Caco-2 (cell line): Measurements from ENCODE around the gene GRHL3. TPM values are rescaled to one million over a fixed set of nuclear protein-coding genes. Genes with fewer than 3 reads are reported as not detected.

Experiments
- BruUV-seq: library from RNA; stranded (reverse); fragments of 400-500 nt; replicated peaks from 2 replicates; lab custom pipeline; 2021; lab: Mats Ljungman, UMichigan
- CTCF ChIA-PET: fragments of 300-600 bp; sonication (Branson Sonifier 250); formaldehyde crosslinking; loops from one replicate; lab custom pipeline; 2022; ENCODE audit warnings: antibody characterized with exemption; lab: Charles Lee
- POLR2A ChIA-PET: fragments of 300-600 bp; sonication (Branson Sonifier 250); formaldehyde crosslinking; loops from one replicate; lab custom pipeline; 2022; ENCODE audit warnings: antibody characterized with exemption; lab: Charles Lee
- DNase-seq, 2 experiments: peaks; one replicate each; pipeline versions ENCODE4 v3.0.0 to v3.0.0-alpha.2; 2020 to 2022
- H3K27me3 ChIP-seq: replicated peaks from 2 replicates; pipeline ENCODE4 v1.6.0; 2011; ENCODE audit warnings: low read length; ENCODE audit not compliant: control insufficient read depth, insufficient read depth
- H3K36me3 ChIP-seq: 2 replicates; pipeline ENCODE4 v1.5.1; 2011; ENCODE audit warnings: low read length; ENCODE audit not compliant: control insufficient read depth, insufficient read depth
- H3K4me1 ChIP-seq: fragments of 250-450 bp; sonication (Bioruptor Pico); 2 replicates; pipeline ENCODE4 v1.5.1; 2020; ENCODE audit warnings: mild to moderate bottlenecking
- H3K4me3 ChIP-seq: 2 replicates; pipeline ENCODE4 v1.5.1; 2011; ENCODE audit warnings: low read depth, mild to moderate bottlenecking, control low read depth, low read length
- H3K9me3 ChIP-seq: fragments of 250-450 bp; sonication (Bioruptor Pico); 2 replicates; pipeline ENCODE4 v1.5.1; 2020; ENCODE audit warnings: mild to moderate bottlenecking, moderate library complexity
- H3K27ac Mint-ChIP-seq: one replicate; pipeline ENCODE4 v1.8.0; 2022; ENCODE audit warnings: mixed read lengths; ENCODE audit not compliant: unreplicated experiment
- H3K27me3 Mint-ChIP-seq: one replicate; pipeline ENCODE4 v1.8.0; 2022; ENCODE audit warnings: mixed read lengths; ENCODE audit not compliant: insufficient read depth, unreplicated experiment
- H3K36me3 Mint-ChIP-seq: one replicate; pipeline ENCODE4 v1.8.0; 2022; ENCODE audit warnings: mild to moderate bottlenecking, mixed read lengths; ENCODE audit not compliant: insufficient read depth, unreplicated experiment
- H3K4me1 Mint-ChIP-seq: one replicate; pipeline ENCODE4 v1.8.0; 2022; ENCODE audit warnings: low read depth, mixed read lengths; ENCODE audit not compliant: unreplicated experiment
- H3K4me3 Mint-ChIP-seq: one replicate; pipeline ENCODE4 v1.8.0; 2022; ENCODE audit warnings: mild to moderate bottlenecking, moderate library complexity, mixed read lengths; ENCODE audit not compliant: unreplicated experiment
- H3K9me3 Mint-ChIP-seq: one replicate; pipeline ENCODE4 v1.8.0; 2022; ENCODE audit warnings: mixed read lengths; ENCODE audit not compliant: unreplicated experiment
- CTCF ChIP-seq, 2 experiments: fragments of 200-600 bp in 1 of 2; IDR thresholded peaks; 1 replicate in 1 of 2; 2 replicates in 1 of 2; pipeline versions ENCODE4 v1.5.1 to v1.8.0; 2011 to 2022; ENCODE audit warnings: antibody characterized with exemption in 1 of 2, control low read depth in 1 of 2, inconsistent platforms in 1 of 2, low read depth in 1 of 2, low read length in 1 of 2, mild to moderate bottlenecking in 1 of 2, moderate library complexity in 1 of 2; ENCODE audit not compliant: insufficient read depth in 1 of 2, severe bottlenecking in 1 of 2, unreplicated experiment in 1 of 2
- intact Hi-C: fragments of 100-400 bp; cut with micrococcal nuclease; formaldehyde crosslinking; loops from one replicate; pipeline ENCODE4 v1.10.0; 2022; ENCODE audit not compliant: unreplicated experiment
- total RNA-seq: library from RNA; stranded (reverse); gene quantifications from 2 replicates; pipeline ENCODE4 v1.2.3, GENCODE V29; 2022

Gene GRHL3
- total RNA-seq, 1 experiment from 2014 or later = 2.3 TPM

- Histone ChIP-seq H3K36me3 (no peaks in the 10 kb centered on the region), H3K4me1 (no peaks in the 10 kb centered on the region), H3K27me3 (no peaks in the 10 kb centered on the region), H3K9me3 (no peaks in the 10 kb centered on the region), H3K4me3 (no peak overlapping the region)
- no peak for DNase-seq
- no peak overlapping the region for H3K27ac Mint-ChIP-seq
- CTCF ChIA-PET = no interaction called here
- no peaks in the 10 kb centered on the region for H3K27me3 Mint-ChIP-seq
- H3K4me1 Mint-ChIP-seq = no peaks in the 10 kb centered on the region
- no peaks in the 10 kb centered on the region for H3K36me3 Mint-ChIP-seq
- peaks cover 24% of the 10 kb centered on the region for H3K9me3 Mint-ChIP-seq
- no TSS peak for BruUV-seq
- intact Hi-C loops = no loop called here
- POLR2A ChIA-PET = no interaction called here
- TF ChIP-seq CTCF (IDR thresholded peaks at IDR 0.05; ENCODE audit: insufficient read depth in 1 of 2, low read depth in 1 of 2, low read length in 1 of 2, severe bottlenecking in 1 of 2, unreplicated experiment in 1 of 2) = no peak
- no peak overlapping the region for H3K4me3 Mint-ChIP-seq
Observed at GRCh38 chr1:24275510-24275909, 43.6 kb upstream of the GRHL3 start.

- BruUV-seq = no TSS peak
- CTCF ChIA-PET = no interaction called here
- POLR2A ChIA-PET = no interaction called here
Observed at GRCh38 chr1:24276791-24277190, 42.4 kb upstream of the GRHL3 start.

GRCh38 chr1:24277420-24278169, 41.6 kb upstream of the GRHL3 start:
- ChIA-PET POLR2A (no interaction called here), CTCF (interaction anchor here (0.7 kb wide), 1 partner anchor 115 kb away, joined by 3 read pairs; no protein-coding TSS in a partner anchor)
- intact Hi-C loops = no loop called here
- no peaks in the 10 kb centered on the region for H3K9me3 ChIP-seq
- no peak for TF ChIP-seq CTCF (IDR thresholded peaks at IDR 0.05; ENCODE audit: insufficient read depth in 1 of 2, low read depth in 1 of 2, low read length in 1 of 2, severe bottlenecking in 1 of 2, unreplicated experiment in 1 of 2)
- Mint-ChIP-seq H3K27ac (no peak overlapping the region), H3K4me3 (no peak overlapping the region), H3K27me3 (no peaks in the 10 kb centered on the region), H3K36me3 (no peaks in the 10 kb centered on the region), H3K9me3 (peaks cover 14% of the 10 kb centered on the region), H3K4me1 (no peaks in the 10 kb centered on the region)
- H3K27me3 ChIP-seq = no peaks in the 10 kb centered on the region
- H3K4me3 ChIP-seq = no peak overlapping the region
- H3K36me3 ChIP-seq = no peaks in the 10 kb centered on the region
- no peaks in the 10 kb centered on the region for H3K4me1 ChIP-seq
- no TSS peak for BruUV-seq
- no peak for DNase-seq

More at GRCh38 chr1:24276791-24277190, 42.4 kb upstream of the GRHL3 start:
- peaks cover 14% of the 10 kb centered on the region for H3K9me3 Mint-ChIP-seq
- no peak for TF ChIP-seq CTCF (IDR thresholded peaks at IDR 0.05; ENCODE audit: insufficient read depth in 1 of 2, low read depth in 1 of 2, low read length in 1 of 2, severe bottlenecking in 1 of 2, unreplicated experiment in 1 of 2)
- Histone ChIP-seq H3K27me3 (no peaks in the 10 kb centered on the region), H3K9me3 (no peaks in the 10 kb centered on the region), H3K4me1 (no peaks in the 10 kb centered on the region), H3K36me3 (no peaks in the 10 kb centered on the region), H3K4me3 (no peak overlapping the region)
- H3K27me3 Mint-ChIP-seq = no peaks in the 10 kb centered on the region
- no peak overlapping the region for H3K27ac Mint-ChIP-seq
- intact Hi-C loops = no loop called here
- no peaks in the 10 kb centered on the region for H3K36me3 Mint-ChIP-seq
- H3K4me1 Mint-ChIP-seq = no peaks in the 10 kb centered on the region
- DNase-seq = no peak
- no peak overlapping the region for H3K4me3 Mint-ChIP-seq
